K562 (cell line): Measurements from ENCODE around the gene FAF2. TPM values are rescaled to one million over a fixed set of nuclear protein-coding genes. Genes with fewer than 3 reads are reported as not detected.

Experiments
- DDX20 ChIP-seq: fragments of 450-650 bp; IDR thresholded peaks from 2 replicates; pipeline ENCODE4 v1.6.1; 2016; ENCODE audit warnings: missing genetic modification characterization, low read depth, mild to moderate bottlenecking, missing compliant biosample characterization, moderate library complexity
- FOXJ3 ChIP-seq: sonication (generic); formaldehyde crosslinking; IDR thresholded peaks from 2 replicates; pipeline ENCODE4 v1.4.0; 2020; ENCODE audit warnings: mild to moderate bottlenecking, missing genetic modification reagents
- GATAD2A ChIP-seq: fragments of 450-650 bp; IDR thresholded peaks from 2 replicates; pipeline ENCODE4 v1.6.1; 2017
- MEIS2 ChIP-seq: fragments of 450-650 bp; IDR thresholded peaks from 2 replicates; pipeline ENCODE4 v1.6.1; 2014; ENCODE audit warnings: mild to moderate bottlenecking; ENCODE audit not compliant: partially characterized antibody
- RBBP5 ChIP-seq: fragments of 200-600 bp; sonication (generic); IDR thresholded peaks from 2 replicates; pipeline ENCODE4 v1.6.1; 2012; ENCODE audit warnings: borderline replicate concordance, mild to moderate bottlenecking, low read length, control low read depth, inconsistent platforms; ENCODE audit not compliant: insufficient read depth, poor library complexity, severe bottlenecking
- WHSC1 ChIP-seq: IDR thresholded peaks from one replicate; pipeline ENCODE4 v1.6.1; 2012; ENCODE audit warnings: low read length, control low read depth, inconsistent platforms
- XRCC4 ChIP-seq: IDR thresholded peaks from one replicate; pipeline ENCODE4 v1.6.1; 2011; ENCODE audit not compliant: insufficient read depth, insufficient read length; ENCODE audit errors: extremely low read depth
- ZFP36 ChIP-seq: fragments of 150-350 bp; IDR thresholded peaks from 2 replicates; pipeline ENCODE4 v1.6.1; 2018; ENCODE audit warnings: low read length, low read depth; ENCODE audit not compliant: partially characterized antibody
- ZNF143 ChIP-seq: sonication (generic); formaldehyde crosslinking; IDR thresholded peaks from 2 replicates; pipeline ENCODE4 v1.9.0; 2022; ENCODE audit warnings: mild to moderate bottlenecking, missing genetic modification reagents
- polyA plus RNA-seq, 8 experiments: library from polyadenylated mRNA; depleted of rRNA in 4 of 8; stranded (reverse) in 5 of 8; unstranded in 3 of 8; fragments of >200 nt; fragmentation: Nextera tagmentation in 2 of 8; fragmentation: Illumina TruSeq in 1 of 8; extraction: Ambion mirVana in 2 of 8; extraction: Trizol in 1 of 8; gene quantifications; 2 replicates each; pipeline versions ENCODE4 v1.2.1 to v1.2.3, GENCODE V29; 2011 to 2014; ENCODE audit warnings: inconsistent platforms in 1 of 8, missing spikeins in 1 of 8
- total RNA-seq, 7 experiments: library from RNA; depleted of rRNA in 6 of 7; stranded (reverse); fragments of >200 nt in 6 of 7; fragmentation: Illumina TruSeq in 2 of 7; extraction: Trizol in 2 of 7; gene quantifications; 2 replicates each; pipeline versions ENCODE4 v1.2.1 to v1.2.3, GENCODE V29; 2011 to 2021; ENCODE audit warnings: low replicate concordance in 1 of 7
- TF ChIP-seq, protein P1 (sequence below): fragments of 450-650 bp; IDR thresholded peaks from 2 replicates; pipeline ENCODE4 v1.6.1; 2018; ENCODE audit not compliant: partially characterized antibody

FAF2 gene
- total and polyA plus RNA-seq, 9 of the 15 experiments (the other 6 are each of a cell fraction or from before 2014, with no cell fraction given), result 25.0 to 44.6 (median 36.1) TPM

DNA sequence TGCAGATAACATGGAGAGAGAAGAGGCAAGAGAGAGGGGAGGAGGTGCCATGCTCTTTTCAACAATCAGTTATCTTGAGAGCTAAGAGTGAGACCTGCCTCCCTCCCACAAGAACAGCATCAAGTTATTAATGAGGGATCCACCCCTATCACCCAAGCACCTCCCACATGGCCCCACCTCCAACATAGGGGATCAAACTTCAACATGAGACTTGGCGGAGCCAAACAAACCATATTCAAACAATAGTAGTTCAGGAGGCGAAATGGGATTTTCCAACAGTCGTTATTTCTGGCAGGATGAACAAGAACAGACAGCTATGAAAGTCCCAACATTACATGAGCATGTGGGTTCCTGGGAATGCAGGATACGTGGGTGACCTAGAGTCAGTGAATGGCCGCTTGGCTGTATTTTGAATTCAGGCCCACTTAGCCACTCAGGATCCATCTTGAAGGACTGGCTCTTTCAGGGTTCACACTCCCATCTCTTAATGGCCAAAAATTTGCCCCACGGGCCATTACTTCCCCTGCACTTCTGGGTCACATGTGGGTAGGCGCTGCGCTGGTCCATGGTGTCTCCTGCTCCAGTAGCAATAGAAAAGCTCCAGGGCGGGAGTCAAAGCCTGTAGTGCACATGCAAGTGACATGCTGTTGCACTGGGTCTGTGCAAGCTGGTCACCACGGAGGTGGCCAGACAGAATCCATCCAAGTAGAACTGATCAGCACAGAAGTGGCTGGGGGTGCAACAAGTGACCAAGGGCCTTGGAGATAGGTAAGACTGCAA, 7.1 kb upstream of the FAF2 start (continued):
- TF ChIP-seq WHSC1 (no peak), XRCC4 (no peak), GATAD2A (no peak), DDX20 (tag) (no peak), ZNF143 (CRISPR knock-in tag) (0 out of 2 replicates have a peak, but pooled peaks have one; percentile 16), ZFP36 (peak; percentile 10), FOXJ3 (CRISPR knock-in tag) (no peak), RBBP5 (no peak), MEIS2 (peak; percentile 47)
- TF ChIP-seq, protein P1, sequence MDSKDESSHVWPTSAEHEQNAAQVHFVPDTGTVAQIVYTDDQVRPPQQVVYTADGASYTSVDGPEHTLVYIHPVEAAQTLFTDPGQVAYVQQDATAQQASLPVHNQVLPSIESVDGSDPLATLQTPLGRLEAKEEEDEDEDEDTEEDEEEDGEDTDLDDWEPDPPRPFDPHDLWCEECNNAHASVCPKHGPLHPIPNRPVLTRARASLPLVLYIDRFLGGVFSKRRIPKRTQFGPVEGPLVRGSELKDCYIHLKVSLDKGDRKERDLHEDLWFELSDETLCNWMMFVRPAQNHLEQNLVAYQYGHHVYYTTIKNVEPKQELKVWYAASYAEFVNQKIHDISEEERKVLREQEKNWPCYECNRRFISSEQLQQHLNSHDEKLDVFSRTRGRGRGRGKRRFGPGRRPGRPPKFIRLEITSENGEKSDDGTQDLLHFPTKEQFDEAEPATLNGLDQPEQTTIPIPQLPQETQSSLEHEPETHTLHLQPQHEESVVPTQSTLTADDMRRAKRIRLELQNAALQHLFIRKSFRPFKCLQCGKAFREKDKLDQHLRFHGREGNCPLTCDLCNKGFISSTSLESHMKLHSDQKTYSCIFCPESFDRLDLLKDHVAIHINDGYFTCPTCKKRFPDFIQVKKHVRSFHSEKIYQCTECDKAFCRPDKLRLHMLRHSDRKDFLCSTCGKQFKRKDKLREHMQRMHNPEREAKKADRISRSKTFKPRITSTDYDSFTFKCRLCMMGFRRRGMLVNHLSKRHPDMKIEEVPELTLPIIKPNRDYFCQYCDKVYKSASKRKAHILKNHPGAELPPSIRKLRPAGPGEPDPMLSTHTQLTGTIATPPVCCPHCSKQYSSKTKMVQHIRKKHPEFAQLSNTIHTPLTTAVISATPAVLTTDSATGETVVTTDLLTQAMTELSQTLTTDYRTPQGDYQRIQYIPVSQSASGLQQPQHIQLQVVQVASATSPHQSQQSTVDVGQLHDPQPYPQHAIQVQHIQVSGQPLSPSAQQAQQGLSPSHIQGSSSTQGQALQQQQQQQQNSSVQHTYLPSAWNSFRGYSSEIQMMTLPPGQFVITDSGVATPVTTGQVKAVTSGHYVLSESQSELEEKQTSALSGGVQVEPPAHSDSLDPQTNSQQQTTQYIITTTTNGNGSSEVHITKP, result peak; percentile 27
